ENCODE data around the gene AVPR2.

The AVPR2 gene

DNA sequence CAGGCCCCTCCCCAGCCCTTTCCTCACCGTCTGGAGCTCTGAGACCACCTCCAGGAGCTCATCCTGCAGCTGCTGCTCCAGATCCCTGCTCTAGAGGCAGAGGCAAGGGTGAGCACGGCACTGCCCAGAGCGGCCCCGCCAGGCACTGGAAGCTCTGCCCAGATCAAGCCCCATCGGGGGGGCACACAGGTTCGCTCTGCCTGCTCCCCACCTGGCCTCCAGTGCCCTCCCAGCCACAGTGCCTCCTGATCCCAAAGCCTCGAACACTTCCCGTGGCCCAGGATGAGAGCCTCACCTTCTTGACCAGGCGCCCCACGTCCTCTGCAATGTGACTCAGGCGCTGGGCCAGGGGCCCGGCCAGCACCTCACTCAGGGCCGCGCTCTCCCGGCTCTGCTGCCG, 16.6 kb downstream of the AVPR2 start:
- no peak for DNase-seq

DNA sequence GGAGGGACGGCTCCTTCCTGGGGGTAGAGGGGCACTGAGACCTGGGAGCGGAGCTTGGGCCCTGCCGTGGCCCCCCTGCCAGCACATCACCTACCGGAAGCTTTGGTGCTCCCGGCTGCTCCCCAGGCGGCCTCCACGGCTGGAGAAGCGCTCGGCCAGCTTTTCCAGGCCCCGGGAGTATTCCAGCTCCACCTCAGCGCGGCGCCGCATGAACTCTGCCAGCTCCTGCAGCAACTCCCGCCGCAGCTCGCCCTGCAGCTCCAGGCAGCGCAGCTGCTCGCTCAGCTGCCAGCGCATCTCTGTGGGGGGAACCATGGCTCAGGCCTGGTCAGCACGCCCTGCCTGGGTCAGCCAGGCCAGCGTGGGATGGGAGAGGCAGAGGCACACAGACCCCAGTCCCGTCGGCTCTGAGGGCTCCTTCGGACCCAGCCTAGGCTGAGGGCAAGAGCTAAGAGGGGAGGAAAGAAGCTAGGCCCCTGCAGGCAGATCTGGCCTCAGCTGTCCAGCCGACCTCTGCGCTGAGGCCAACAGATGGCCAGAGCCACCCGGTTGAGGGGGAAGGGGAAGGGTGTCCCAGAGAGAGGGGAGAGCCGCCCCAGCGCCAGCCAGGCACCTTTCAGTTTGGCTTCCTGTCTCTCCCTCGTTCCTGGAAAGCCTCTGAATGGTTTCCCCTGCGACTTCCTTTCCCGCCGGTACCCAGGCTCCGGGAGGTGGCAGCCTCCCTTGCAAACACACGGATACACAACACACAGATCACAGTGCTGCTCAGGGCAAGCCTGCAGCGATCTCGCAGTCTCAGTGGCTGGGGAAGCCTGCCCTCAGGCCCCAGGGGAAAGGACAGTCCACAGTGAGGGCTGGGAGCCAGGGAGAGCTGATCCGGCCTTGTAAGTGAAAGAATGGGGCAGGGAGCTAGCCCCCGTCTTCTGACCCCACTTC, 17.3 kb downstream of the AVPR2 start:
- no peak for DNase-seq

DNA sequence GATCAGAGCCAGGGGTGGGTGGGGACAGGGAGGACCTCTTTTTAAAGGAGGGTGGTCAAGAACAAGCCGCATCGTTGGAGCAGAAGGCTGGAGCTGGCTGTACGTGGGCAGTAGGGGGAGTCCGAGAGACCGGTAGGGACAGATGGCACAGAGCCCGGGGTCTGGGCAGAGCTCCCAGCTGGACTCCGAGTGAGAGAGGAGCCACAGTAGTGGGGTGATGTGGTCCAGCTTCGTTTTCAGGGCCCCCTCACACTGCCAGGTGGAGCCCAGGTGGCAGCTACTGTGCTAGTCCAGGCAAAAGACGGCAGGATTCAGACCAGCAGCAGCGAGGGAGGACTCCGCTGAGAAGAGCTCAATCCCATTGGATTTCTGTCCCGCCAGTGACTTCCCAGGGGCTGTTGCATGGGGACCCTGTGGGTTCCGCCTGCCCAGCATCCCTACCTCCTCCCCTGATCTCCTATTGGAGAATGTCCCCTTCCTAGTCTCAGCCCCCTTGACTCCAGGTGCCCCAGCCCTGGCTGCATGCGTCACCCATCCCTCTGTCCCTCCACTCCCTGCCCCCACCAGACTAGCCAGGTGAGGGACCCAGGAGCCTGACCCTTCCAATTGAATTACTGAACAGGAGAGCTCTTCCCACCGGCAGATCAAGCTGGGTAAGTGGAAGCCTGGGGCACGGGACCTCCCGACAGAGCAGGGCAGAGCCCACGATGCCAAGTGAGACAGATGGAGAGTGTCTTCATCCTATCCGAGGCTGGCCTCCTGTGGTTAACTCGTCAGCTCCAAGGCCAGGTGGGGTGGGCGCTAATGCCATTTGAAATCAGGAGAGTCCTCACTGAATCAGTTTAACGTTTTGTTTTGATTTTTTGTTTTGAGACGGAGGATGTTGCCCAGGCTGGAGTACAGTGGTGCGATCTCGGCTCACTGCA, 18.7 kb downstream of the AVPR2 start:
- DNase-seq: peak; percentile 21 to 28

DNA sequence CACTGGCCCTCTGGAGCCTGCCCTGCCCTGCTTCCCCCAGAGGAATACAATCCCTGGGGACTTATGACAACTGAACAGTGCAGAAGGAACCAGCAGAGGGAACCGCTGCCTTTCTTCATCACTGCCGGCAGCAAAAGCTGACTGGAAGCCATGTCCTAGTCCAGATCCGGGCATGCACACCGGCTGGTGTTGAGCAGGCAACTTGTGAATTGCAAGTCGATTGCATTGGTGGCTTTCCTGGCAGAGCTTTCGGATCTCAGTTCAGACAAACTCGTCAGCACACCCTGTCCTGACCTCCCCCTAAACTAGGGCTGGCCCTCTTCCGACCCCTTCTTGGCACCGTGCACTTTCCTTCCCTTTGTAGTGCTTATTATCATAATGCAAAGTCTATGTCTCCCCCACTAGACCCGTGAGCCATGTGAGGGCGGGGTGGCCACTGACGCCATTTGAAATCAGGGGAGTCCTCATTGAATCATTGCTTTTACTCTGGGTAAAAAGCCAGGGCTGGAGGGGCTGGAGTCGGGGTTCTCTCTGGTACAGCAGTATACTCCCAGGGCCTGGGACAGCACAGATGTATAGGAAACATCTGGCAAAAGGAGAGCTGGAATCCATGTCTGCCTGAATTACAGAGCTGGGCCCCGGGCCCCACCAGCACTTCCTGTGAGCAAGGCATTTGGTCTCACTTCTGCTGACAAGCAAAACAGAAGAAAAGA, 19.8 kb downstream of the AVPR2 start:
- peak; percentile 17 to 30 for DNase-seq

DNA sequence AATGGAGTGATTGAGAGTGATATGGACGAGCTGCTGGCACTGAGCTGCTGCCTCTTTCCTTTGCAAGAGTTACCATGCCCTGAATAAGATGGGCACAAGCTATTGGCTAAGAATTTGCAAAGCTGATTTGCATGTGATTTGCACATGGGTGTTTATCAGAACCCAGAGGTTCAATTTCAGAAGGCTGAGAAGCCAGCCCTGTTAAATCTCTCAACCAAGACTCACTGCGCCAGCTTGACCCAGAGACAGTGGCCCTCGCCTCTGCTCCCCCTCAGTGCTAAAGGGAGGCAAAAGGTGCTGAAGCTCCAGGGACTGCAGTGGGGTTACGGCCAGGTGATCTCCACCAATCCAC, 20.9 kb downstream of the AVPR2 start:
- DNase-seq: no peak

DNA sequence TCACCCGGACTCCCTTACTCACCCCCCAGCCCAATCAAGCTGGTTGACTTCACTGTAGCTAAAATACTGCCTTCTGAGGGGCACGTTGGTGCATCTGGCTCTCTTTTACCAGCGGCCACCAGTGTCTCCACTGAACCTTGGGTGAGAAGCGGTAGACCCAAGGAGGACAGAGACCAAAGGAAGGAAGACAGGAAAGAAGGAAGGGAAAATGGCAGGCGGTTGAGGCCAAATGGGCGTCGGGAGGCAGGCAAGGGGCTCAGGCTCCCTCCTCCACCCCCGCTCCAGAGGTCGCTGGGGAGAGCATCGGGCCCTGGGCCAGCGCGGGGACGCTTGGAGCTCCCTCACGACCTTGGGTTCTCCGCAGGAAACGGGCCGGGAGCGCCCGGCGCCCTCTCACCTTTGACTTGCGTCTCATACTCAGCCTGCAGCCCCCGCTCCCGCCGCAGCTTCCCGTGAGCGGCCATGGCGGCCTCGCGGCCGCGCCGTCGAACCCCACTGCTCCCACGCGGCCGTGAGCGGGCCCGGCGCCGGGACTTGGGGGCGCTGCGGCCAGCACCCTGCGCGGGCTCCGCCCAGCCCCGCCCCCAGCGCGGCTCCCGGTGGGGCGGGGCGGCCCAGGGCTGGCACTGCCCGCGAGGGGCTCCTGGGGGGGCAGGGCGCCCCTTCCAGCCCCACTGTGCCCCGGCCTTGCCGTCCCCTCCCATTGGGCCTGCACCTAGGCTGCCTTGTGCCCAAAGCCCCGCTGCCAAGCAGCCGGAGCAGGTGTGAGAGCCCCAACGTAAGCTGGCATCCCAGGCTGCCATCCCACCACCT, 21.5 kb downstream of the AVPR2 start, which contains the start of gene ARHGAP4:
Gene ARHGAP4, minus strand, starts transcription at position 526 of the 813 bp plus-strand sequence. Its CDS starts 62 bp downstream, at position 464.
- peak; percentile 22 to 38 for DNase-seq

DNA sequence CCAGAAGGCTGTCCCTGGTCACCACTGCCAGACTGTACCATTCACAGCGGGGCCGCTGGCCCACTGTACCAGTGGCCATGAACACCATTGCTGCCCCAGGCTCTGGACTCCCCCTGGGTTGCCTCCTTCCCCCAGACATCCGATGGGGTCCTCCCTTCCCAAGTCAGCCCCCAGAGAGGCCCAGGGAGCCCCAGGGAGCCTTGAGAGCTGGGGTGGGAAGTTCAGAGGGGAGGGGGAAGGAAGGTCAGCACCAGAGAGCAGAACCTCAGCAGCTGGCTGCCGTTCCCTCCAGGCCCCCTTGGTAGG, 22.0 kb downstream of the AVPR2 start:
- no peak for DNase-seq

DNA sequence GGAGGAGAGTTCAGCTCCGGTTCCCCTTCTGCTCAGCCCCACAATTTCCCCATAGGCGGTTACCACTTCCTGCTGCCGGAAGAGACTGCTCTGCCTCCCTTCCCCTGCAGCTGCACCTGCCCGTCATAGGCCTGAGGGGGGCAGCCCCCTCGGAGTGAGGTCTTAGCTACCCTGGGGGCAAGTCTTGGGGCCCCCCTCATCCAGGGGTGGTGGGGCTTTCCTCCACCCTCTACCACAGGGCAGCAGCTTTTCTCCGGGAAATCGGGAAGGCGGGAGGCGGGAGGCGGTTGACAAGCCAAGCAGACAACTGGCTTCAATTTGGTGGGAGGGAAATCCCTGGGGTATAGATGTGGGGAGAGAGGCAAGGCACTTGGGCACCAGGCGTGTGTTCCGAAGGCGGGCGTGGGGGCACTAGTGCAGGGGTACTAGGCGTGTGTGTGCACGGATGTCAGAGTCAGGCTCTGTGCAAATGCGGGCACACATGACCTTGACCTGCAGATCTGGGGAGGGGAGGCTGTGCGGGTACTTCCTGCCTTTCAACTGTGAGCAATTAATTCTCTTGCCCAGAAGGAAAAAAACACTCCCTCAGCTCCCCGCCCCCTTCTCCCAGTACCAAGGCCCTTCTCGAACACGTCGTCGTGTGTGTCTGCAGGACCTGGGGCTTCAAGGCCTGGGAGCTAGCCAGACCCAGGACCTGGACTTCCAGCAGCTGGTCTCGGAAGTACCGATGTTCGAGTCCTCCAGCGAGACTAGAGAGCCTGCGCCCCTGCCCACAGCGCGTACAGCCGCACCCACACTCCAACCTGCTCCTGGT, 22.6 kb downstream of the AVPR2 start:
- DNase-seq: peak; percentile 81 to 84

DNA sequence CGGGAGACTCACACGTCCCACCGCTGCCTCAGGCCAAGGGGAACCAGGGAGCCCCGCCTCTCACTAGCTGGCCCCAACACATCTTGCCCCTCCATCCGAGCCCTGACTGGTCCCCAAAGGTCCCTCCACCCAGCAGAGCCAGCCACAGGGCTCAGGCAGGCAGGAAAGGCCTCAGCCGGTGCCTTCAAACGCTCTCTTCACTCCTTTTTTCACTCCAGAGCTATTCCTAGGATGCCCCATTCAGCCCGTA, 23.1 kb downstream of the AVPR2 start:
- no peak for DNase-seq

DNA sequence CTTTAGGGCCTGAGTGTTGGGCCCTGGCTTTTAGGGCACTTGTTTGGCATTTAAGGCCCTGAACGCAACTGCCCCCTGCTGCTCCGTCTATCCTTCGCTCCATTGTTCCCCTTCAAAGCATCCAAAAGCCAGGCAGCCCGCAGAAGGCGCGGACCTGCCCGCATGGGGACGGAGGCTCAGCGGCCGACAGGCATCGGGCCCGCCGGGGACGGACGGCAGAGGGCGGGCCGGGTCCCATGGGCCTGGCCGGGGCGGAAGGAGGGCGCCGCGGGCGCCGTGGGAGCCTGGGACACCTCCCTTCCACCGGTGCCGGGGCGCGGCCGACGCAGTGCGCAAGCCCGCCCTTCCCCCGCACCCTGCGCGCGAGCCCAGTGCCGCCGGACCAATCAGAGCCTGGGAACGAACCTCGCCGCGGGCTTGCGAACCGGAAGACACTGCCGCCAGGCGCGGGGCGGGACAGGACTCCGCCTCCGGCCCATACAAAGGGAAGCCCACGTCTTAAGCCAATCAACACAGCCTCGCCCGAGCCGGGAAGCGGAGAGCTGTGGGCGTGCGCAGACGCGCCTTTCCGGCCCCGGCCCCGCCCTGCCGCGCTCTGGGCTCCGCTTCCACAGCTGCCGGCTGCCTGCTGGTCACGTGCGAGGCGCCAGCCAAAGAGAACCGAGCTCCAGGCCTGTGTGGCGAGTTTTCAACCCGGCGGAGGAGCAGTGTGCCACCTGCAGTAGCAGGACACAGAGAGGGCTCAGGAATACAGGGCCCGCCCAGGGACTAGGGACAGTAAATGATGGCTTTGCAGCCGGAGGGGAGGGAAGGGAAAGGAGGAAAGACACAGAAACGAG, 23.7 kb downstream of the AVPR2 start:
- DNase-seq: peak; percentile 79 to 89

DNA sequence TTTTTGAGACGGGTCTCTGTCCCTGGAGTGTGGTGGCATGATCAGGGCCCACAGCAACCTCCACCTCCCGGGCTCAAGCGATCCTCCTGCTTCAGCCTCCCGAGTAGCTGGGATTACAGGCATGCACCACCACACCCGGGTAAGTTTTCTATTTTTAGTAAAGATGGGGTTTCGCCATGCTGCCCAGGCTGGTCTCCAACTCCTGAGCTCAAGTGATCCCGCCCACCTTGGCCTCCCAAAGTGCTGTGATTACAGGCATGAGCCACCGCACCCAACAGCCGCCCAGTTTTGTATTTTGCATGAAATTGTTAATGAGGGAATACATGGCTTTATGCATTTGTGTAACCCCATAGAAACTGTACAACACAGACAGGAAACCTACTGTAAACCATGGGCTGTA, 24.4 kb downstream of the AVPR2 start:
- no peak for DNase-seq

DNA sequence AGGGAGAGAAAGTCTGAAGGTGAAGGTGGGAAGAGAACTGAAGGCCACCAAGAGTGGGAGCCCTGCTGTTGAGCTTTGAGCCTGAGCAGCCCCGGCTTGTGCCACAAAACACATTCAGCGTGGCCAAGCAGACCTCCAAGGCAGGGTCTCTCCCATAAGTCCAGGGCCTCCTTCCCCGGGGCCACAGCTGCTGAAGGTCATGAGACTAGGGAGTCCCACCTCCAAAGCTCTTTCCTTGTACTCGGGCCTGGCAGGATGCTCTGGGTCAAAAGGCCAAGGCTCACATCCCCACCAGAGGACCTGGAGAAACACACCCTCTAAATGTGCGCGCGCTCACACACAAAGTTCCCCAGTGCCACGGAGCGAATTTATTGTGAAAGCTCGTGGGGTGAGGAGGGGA, 25.1 kb downstream of the AVPR2 start:
- DNase-seq: no peak

DNA sequence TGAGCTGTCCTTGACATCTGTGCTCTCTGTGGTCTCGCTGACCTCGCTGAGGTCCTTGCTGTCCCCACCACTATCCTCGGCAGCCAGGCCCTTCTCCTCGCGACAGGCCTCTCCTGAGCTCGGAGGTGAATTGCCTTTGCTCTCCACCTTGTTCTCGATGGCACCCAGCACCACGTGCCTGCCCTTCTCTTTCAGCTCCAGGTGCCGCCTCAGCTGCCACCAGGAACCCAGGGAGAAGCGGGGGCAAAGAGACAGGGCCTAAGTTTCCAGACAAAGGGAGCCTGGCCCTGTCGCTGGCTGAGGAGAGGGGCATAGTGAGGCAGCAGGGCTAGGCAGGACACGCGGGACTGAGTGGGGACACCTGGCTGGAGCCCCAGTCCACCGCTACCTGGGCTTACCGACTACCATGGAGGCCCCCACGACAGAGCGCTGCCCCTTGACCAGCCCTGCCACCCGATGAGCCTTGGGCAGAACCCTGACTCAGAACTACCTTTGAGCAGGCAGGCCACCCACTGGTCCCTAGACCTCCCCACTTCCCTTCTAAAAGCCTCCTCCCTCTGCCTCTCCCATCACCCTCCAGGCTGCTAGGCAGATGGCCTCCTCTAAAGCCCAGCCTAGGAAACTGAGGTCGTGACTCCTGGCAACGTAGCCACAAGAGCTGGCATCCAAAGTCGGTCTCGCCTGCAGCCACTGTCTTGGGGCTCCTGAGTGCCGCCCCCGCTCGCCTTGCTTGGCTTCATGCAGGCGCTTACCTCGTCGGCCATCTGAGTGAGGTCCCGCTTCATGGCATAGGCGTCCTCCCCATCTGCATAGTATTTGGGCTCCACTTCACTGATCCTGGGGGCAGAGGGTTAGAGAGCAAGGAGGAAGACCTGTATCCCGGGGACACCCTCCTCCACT, 25.8 kb downstream of the AVPR2 start:
- no peak for DNase-seq

DNA sequence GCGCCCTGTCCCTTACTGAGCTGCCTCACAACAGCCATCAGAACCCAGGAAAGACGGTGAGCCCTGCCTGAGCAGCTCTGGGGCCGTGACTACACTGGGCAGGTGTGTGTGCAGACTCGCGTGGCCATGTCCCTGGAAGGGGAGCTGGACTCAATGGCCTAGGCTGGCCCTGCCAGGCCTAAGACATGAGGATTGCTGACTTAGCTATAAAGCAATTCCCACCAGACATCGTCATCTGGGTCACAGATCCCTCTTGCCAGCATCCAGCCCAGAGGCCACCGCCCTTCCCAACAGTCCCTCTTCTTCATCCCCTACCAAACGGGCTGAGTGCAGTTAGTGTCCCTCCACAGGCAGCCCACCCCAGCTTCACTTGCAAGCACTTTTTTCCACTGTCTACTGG, 26.7 kb downstream of the AVPR2 start:
- no peak for DNase-seq

DNA sequence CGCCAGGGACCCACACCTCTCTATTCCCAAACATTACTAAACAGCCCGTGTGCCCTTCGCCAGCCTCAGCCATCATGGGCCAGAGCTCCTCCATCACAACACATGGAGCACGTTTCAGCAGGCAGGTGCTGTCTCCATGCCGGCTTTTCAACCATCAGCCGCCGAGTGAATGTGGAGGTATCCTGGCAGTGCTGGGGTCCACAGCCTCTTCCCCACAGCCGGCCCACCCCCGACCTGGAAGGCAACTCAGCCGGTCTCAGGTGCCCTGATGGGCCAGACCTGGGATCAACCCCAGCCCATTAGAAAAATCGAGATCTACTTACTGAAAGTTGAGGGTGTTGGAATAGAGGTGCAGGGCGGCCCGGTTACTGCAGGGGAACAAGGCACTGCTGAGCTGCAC, 27.3 kb downstream of the AVPR2 start:
- no peak for DNase-seq

DNA sequence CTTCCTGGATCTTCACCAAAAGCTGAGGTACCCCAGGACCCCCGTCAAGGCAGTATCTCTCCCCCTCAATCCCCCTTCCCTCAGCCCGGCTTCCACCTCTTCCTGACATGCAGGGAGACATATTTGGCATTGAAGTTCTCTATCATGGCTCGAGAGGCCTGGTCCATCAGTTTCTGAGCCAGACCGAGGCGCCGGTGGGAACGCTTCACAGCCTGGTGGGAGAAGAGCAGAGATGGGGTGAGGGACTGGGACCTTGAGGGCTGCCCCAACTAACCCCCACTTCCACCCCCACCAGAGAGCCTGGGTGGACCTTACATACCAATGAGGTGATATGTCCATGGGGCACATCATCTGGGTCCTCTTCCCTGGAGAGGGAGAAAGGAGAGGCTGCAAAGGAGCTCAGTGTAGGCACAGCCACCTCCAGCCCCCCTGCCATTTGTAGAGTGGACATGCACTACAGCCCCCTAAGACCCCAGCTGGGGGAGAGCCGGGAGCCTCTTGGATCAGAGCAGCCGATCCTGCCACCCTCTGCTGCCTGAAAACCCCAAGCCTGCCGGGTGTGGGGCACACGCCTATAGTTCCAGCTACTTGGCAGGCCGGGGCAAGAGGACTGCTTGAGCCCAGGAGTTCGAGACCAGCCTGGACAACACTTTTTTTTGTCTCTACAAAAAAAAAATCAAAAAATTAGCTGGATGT, 27.9 kb downstream of the AVPR2 start:
- no peak for DNase-seq

DNA sequence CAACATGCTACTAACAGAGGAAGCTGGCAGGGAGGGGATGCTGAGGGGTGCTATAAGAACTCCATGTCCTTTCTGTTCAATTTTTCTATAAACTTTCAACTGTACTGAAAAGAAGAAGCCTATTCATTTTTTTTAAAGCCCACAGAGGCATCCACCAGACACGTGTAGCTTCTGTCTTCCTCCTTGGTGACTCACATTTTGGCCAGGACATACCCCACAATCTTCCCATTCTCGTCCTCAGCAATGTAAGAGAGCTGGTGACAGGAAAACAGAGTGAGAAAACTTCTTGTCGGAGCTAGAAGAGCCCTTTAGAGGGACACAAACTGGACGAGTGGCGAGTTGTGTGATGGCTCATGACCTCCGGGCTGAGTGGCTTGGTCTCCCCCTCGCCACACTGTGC, 29.3 kb downstream of the AVPR2 start:
- no peak for DNase-seq

DNA sequence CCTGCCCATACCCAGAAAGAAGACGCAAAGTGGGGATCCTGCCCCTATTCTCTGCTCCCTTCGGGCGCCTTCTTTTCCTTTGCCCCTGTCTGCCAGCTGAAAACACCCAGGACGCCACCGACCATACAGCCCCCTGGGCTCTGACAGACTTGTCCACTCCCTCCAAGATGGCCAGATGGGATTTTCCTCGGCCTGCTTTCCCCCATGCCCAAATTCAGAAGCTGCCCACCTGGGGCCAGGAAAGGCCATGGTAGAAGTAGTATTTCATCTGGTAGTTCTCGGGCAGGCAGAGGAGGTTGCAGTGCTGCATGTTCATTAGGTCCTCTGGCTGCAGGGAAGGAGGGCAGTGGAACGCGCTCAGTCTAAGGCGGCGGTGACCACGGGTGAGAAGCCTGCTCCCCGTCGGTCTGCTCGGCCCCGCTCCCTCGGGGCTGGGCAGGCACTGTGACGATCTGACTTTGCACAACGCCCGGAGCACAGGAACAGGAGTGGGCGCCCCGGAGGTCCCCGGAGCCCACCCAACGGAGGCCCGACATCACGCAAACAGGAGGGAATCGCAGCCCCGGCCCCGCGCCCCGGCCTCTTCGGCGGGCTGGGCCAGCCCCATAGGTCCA, 29.8 kb downstream of the AVPR2 start:
- no peak for DNase-seq

Data from AML-193 (cell line).